SK-N-MC (cell line): ENCODE measurements around the gene ARPC4.

ENCODE experiments used
- EZH2 ChIP-seq: fragments of 200-600 bp; sonication (generic); IDR thresholded peaks from one replicate; pipeline ENCODE4 v1.6.1; 2017; ENCODE audit warnings: antibody characterized with exemption
- FOXP2 ChIP-seq: optimal IDR thresholded peaks from 2 replicates; pipeline ENCODE3; 2011; ENCODE audit warnings: mild to moderate bottlenecking, moderate library complexity; ENCODE audit not compliant: insufficient read depth; ENCODE audit errors: extremely low read length, control extremely low read depth
- POLR2AphosphoS5 ChIP-seq: IDR thresholded peaks from 2 replicates; pipeline ENCODE4 v1.6.1; 2012; ENCODE audit warnings: mild to moderate bottlenecking, low read depth, low read length, borderline replicate concordance

DNA sequence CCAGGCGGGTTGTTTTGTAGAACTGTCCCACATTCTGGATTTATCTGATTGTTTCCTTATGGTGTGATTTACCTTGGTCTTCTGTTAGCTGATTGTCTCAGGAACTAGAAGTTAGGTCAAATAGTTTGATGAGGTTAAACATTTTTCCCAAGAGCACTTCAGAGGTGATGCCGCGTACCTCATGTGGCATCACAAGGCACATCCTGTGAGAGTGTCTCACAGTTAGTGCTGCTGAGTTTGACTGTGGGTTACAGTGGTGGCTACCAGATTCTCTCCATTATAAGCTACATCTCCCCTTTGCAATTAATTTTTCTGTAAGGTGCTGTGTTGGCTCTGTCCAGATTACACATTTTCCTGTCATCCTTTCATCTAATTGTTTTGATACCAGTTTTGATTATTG, 38.4 kb downstream of the ARPC4 start:
- TF ChIP-seq EZH2 (no peak), FOXP2 (no peak), POLR2AphosphoS5 (no peak)
